HepG2 (cell line): ENCODE measurements around the gene U2AF1L4. TPM values are rescaled to one million over a fixed set of nuclear protein-coding genes. Genes with fewer than 3 reads are reported as not detected.

Experiments used
- DPF2 ChIP-seq: sonication (generic); formaldehyde crosslinking; IDR thresholded peaks from 2 replicates; pipeline ENCODE4 v1.4.0; 2020; ENCODE audit warnings: mild to moderate bottlenecking, low read depth, missing genetic modification reagents, borderline replicate concordance
- GATAD2A ChIP-seq: IDR thresholded peaks from 2 replicates; pipeline ENCODE4 v1.6.1; 2016
- HDAC1 ChIP-seq: sonication (generic); formaldehyde crosslinking; IDR thresholded peaks from 2 replicates; pipeline ENCODE4 v1.5.1; 2020; ENCODE audit warnings: mild to moderate bottlenecking, missing genetic modification reagents
- SALL1 ChIP-seq: sonication (generic); formaldehyde crosslinking; IDR thresholded peaks from 2 replicates; pipeline ENCODE4 v1.8.0; 2022; ENCODE audit warnings: mild to moderate bottlenecking, missing genetic modification reagents
- SALL2 ChIP-seq: sonication (generic); formaldehyde crosslinking; IDR thresholded peaks from 2 replicates; pipeline ENCODE4 v1.8.1; 2023; ENCODE audit warnings: mild to moderate bottlenecking, missing genetic modification reagents, inconsistent platforms
- TEAD3 ChIP-seq: optimal IDR thresholded peaks from 2 replicates; pipeline ENCODE3; 2016; ENCODE audit warnings: borderline replicate concordance
- THAP11 ChIP-seq: IDR thresholded peaks from 2 replicates; pipeline ENCODE4 v1.6.1; 2016; ENCODE audit warnings: missing biosample characterization, missing genetic modification reagents
- ZNF205 ChIP-seq: IDR thresholded peaks from 2 replicates; pipeline ENCODE4 v1.6.1; 2018; ENCODE audit warnings: missing biosample characterization, missing genetic modification reagents
- ZNF607 ChIP-seq: sonication (generic); formaldehyde crosslinking; IDR thresholded peaks from 2 replicates; pipeline ENCODE4 v1.5.1; 2020; ENCODE audit warnings: missing genetic modification reagents, mild to moderate bottlenecking, borderline replicate concordance
- ZNF773 ChIP-seq: sonication (generic); formaldehyde crosslinking; IDR thresholded peaks from 2 replicates; pipeline ENCODE4 v1.4.0; 2020; ENCODE audit warnings: missing genetic modification reagents, borderline replicate concordance
- polyA plus RNA-seq, 8 experiments: library from polyadenylated mRNA; depleted of rRNA in 3 of 8; stranded (reverse) in 7 of 8; unstranded in 1 of 8; fragments of >200 nt; fragmentation: Illumina TruSeq in 4 of 8; extraction: Trizol in 4 of 8; gene quantifications; 2 replicates each; pipeline versions ENCODE4 v1.2.1 to v1.2.3, GENCODE V29; 2011 to 2016; ENCODE audit warnings: low read depth in 4 of 8, missing spikeins in 1 of 8, mixed read lengths in 1 of 8; ENCODE audit not compliant: insufficient read depth in 1 of 8
- total RNA-seq, 5 experiments: library from RNA; depleted of rRNA; stranded (reverse); fragments of >200 nt; fragmentation: Illumina TruSeq; extraction: Trizol; gene quantifications; 2 replicates each; pipeline ENCODE4 v1.2.3, GENCODE V29; 2016; ENCODE audit warnings: low read depth in 1 of 5
- TF ChIP-seq, protein P1 (sequence below): sonication (generic); IDR thresholded peaks from 2 replicates; pipeline ENCODE4 v1.6.1; 2016; ENCODE audit warnings: low read depth, borderline replicate concordance
- TF ChIP-seq, protein P2 (sequence below): sonication (generic); formaldehyde crosslinking; IDR thresholded peaks from 2 replicates; pipeline ENCODE4 v1.5.0; 2020; ENCODE audit warnings: mild to moderate bottlenecking, missing genetic modification reagents, borderline replicate concordance
- TF ChIP-seq, protein P3 (sequence below): sonication (generic); formaldehyde crosslinking; IDR thresholded peaks from one replicate; pipeline ENCODE4 v1.5.1; 2020; ENCODE audit warnings: mild to moderate bottlenecking, missing genetic modification reagents; ENCODE audit errors: not compliant biosample characterization
- TF ChIP-seq, protein P4 (sequence below): sonication (generic); formaldehyde crosslinking; IDR thresholded peaks from 2 replicates; pipeline ENCODE4 v1.5.0; 2020; ENCODE audit warnings: missing genetic modification reagents

The U2AF1L4 gene
- total and polyA plus RNA-seq, 2 of the 13 experiments (the other 11 are each of a cell fraction or from before 2014, with no cell fraction given), result 7.9 to 15.4 TPM

DNA sequence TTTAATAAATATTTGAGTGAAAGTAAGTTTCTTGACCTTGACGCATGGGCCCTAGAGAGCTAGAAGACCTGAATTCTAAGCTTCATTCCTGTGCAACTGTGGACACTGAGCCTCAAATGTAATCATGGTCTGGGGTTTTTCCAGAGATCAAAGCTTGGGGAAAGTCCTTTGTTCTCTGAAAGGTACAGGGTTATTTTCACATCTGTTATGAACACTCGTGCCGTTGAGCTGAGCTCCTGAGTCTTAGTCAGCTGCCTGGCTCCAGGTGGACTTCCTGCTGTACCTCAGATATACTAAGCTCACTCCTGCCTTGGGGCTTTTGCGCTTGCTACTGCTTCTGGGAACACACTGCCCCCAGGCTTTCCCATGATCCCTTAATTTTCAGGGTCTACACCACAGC is 48.4 kb downstream of the U2AF1L4 start (continued):
- TF ChIP-seq, protein P1, sequence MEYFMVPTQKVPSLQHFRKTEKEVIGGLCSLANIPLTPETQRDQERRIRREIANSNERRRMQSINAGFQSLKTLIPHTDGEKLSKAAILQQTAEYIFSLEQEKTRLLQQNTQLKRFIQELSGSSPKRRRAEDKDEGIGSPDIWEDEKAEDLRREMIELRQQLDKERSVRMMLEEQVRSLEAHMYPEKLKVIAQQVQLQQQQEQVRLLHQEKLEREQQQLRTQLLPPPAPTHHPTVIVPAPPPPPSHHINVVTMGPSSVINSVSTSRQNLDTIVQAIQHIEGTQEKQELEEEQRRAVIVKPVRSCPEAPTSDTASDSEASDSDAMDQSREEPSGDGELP, result peak; percentile 79; the same call in 1 of the 2 replicates
- TF ChIP-seq TEAD3 (CRISPR knock-in tag) (peak; percentile 49), DPF2 (CRISPR knock-in tag) (0 out of 2 replicates have a peak, but pooled peaks have one; percentile 40), SALL1 (peak; percentile 40; the same call in 1 of the 2 replicates), HDAC1 (peak; percentile 48; the same call in 1 of the 2 replicates), SALL2 (CRISPR knock-in tag) (no peak), GATAD2A (CRISPR knock-in tag) (0 out of 2 replicates have a peak, but pooled peaks have one; percentile 26), ZNF607 (CRISPR knock-in tag) (no peak), ZNF773 (CRISPR knock-in tag) (no peak), THAP11 (CRISPR knock-in tag) (peak; percentile 34; the same call in 1 of the 2 replicates), ZNF205 (CRISPR knock-in tag) (0 out of 2 replicates have a peak, but pooled peaks have one; percentile 16)
- TF ChIP-seq, protein P2, sequence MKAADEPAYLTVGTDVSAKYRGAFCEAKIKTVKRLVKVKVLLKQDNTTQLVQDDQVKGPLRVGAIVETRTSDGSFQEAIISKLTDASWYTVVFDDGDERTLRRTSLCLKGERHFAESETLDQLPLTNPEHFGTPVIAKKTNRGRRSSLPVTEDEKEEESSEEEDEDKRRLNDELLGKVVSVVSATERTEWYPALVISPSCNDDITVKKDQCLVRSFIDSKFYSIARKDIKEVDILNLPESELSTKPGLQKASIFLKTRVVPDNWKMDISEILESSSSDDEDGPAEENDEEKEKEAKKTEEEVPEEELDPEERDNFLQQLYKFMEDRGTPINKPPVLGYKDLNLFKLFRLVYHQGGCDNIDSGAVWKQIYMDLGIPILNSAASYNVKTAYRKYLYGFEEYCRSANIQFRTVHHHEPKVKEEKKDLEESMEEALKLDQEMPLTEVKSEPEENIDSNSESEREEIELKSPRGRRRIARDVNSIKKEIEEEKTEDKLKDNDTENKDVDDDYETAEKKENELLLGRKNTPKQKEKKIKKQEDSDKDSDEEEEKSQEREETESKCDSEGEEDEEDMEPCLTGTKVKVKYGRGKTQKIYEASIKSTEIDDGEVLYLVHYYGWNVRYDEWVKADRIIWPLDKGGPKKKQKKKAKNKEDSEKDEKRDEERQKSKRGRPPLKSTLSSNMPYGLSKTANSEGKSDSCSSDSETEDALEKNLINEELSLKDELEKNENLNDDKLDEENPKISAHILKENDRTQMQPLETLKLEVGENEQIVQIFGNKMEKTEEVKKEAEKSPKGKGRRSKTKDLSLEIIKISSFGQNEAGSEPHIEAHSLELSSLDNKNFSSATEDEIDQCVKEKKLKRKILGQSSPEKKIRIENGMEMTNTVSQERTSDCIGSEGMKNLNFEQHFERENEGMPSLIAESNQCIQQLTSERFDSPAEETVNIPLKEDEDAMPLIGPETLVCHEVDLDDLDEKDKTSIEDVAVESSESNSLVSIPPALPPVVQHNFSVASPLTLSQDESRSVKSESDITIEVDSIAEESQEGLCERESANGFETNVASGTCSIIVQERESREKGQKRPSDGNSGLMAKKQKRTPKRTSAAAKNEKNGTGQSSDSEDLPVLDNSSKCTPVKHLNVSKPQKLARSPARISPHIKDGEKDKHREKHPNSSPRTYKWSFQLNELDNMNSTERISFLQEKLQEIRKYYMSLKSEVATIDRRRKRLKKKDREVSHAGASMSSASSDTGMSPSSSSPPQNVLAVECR (CRISPR knock-in tag), result peak; percentile 17; the same call in 1 of the 2 replicates
- TF ChIP-seq, protein P3, sequence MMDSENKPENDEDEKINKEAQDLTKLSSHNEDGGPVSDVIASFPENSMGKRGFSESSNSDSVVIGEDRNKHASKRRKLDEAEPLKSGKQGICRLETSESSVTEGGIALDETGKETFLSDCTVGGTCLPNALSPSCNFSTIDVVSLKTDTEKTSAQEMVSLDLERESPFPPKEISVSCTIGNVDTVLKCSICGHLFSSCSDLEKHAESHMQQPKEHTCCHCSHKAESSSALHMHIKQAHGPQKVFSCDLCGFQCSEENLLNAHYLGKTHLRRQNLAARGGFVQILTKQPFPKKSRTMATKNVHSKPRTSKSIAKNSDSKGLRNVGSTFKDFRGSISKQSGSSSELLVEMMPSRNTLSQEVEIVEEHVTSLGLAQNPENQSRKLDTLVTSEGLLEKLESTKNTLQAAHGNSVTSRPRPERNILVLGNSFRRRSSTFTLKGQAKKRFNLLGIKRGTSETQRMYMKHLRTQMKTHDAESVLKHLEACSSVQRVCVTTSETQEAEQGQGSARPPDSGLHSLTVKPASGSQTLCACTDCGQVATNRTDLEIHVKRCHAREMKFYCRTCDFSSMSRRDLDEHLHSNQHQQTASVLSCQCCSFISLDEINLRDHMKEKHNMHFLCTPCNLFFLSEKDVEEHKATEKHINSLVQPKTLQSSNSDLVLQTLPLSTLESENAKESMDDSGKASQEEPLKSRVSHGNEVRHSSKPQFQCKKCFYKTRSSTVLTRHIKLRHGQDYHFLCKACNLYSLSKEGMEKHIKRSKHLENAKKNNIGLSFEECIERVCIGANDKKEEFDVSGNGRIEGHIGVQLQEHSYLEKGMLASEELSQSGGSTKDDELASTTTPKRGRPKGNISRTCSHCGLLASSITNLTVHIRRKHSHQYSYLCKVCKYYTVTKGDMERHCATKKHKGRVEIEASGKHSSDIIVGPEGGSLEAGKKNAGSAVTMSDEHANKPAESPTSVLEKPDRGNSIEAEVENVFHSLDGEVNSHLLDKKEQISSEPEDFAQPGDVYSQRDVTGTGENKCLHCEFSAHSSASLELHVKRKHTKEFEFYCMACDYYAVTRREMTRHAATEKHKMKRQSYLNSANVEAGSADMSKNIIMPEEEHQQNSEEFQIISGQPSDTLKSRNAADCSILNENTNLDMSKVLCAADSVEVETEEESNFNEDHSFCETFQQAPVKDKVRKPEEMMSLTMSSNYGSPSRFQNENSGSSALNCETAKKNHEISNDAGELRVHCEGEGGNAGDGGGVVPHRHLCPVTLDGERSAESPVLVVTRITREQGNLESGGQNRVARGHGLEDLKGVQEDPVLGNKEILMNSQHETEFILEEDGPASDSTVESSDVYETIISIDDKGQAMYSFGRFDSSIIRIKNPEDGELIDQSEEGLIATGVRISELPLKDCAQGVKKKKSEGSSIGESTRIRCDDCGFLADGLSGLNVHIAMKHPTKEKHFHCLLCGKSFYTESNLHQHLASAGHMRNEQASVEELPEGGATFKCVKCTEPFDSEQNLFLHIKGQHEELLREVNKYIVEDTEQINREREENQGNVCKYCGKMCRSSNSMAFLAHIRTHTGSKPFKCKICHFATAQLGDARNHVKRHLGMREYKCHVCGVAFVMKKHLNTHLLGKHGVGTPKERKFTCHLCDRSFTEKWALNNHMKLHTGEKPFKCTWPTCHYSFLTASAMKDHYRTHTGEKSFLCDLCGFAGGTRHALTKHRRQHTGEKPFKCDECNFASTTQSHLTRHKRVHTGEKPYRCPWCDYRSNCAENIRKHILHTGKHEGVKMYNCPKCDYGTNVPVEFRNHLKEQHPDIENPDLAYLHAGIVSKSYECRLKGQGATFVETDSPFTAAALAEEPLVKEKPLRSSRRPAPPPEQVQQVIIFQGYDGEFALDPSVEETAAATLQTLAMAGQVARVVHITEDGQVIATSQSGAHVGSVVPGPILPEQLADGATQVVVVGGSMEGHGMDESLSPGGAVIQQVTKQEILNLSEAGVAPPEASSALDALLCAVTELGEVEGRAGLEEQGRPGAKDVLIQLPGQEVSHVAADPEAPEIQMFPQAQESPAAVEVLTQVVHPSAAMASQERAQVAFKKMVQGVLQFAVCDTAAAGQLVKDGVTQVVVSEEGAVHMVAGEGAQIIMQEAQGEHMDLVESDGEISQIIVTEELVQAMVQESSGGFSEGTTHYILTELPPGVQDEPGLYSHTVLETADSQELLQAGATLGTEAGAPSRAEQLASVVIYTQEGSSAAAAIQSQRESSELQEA (CRISPR knock-in tag), result no peak
- TF ChIP-seq, protein P4, sequence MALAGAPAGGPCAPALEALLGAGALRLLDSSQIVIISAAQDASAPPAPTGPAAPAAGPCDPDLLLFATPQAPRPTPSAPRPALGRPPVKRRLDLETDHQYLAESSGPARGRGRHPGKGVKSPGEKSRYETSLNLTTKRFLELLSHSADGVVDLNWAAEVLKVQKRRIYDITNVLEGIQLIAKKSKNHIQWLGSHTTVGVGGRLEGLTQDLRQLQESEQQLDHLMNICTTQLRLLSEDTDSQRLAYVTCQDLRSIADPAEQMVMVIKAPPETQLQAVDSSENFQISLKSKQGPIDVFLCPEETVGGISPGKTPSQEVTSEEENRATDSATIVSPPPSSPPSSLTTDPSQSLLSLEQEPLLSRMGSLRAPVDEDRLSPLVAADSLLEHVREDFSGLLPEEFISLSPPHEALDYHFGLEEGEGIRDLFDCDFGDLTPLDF (CRISPR knock-in tag), result no peak
